ENCODE results near the gene SLC22A13. TPM values are rescaled to one million over a fixed set of nuclear protein-coding genes. Genes with fewer than 3 reads are reported as not detected.

SLC22A13 gene
- total and polyA plus RNA-seq, 2 experiments from 2014 or later: 0.13 to 0.66 TPM

DNA sequence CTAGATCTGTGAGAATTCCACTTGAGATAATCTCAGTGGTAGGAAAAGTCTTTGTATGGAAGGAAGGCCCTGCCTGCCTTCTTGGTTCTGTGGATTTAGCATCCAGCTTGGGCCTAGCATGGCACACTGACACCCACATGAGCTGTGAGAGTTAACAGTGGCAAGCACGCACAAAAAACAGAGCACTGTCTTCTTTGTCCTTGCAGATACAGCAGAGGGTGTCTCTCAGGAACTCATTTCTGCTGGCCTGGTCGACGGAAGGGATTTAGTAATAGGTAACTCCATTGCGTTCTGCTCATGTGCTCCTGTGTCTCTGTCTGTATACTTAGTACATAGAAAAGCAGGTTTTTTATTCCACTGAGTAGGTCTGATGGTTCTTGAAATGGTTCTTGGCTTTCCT, 14.4 kb upstream of the SLC22A13 start:
- no peaks in the 10 kb centered on the region for H3K27me3 ChIP-seq (ENCODE audit: insufficient read depth)
- H3F3A ChIP-seq (replicated peaks; ENCODE audit: low read depth): no peaks in the 10 kb centered on the region
- H3K27ac ChIP-seq (ENCODE audit: low read depth): no peak overlapping the region
- Mint-ChIP-seq H3K9me3 (no peaks in the 10 kb centered on the region), H3K27me3 (ENCODE audit: insufficient read depth, low read depth, poor library complexity) (no peaks in the 10 kb centered on the region), H3K4me1 (no peaks in the 10 kb centered on the region), H3K4me3 (no peak overlapping the region), H3K27ac (no peak overlapping the region), H3K36me3 (ENCODE audit: low read depth) (peaks cover 45% of the 10 kb centered on the region)
- H3K79me2 ChIP-seq (replicated peaks; ENCODE audit: insufficient read depth): no peaks in the 10 kb centered on the region
- DNase-seq (ENCODE audit: low spot score): no peak
- H2AFZ ChIP-seq: no peak overlapping the region
- peaks cover 8% of the 10 kb centered on the region; the same call in 1 of the 2 replicates for H4K20me1 ChIP-seq (replicated peaks; ENCODE audit: insufficient read depth)
- H3K4me3 ChIP-seq: no peak overlapping the region
- TF ChIP-seq, protein P1, sequence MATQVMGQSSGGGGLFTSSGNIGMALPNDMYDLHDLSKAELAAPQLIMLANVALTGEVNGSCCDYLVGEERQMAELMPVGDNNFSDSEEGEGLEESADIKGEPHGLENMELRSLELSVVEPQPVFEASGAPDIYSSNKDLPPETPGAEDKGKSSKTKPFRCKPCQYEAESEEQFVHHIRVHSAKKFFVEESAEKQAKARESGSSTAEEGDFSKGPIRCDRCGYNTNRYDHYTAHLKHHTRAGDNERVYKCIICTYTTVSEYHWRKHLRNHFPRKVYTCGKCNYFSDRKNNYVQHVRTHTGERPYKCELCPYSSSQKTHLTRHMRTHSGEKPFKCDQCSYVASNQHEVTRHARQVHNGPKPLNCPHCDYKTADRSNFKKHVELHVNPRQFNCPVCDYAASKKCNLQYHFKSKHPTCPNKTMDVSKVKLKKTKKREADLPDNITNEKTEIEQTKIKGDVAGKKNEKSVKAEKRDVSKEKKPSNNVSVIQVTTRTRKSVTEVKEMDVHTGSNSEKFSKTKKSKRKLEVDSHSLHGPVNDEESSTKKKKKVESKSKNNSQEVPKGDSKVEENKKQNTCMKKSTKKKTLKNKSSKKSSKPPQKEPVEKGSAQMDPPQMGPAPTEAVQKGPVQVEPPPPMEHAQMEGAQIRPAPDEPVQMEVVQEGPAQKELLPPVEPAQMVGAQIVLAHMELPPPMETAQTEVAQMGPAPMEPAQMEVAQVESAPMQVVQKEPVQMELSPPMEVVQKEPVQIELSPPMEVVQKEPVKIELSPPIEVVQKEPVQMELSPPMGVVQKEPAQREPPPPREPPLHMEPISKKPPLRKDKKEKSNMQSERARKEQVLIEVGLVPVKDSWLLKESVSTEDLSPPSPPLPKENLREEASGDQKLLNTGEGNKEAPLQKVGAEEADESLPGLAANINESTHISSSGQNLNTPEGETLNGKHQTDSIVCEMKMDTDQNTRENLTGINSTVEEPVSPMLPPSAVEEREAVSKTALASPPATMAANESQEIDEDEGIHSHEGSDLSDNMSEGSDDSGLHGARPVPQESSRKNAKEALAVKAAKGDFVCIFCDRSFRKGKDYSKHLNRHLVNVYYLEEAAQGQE (IDR thresholded peaks at IDR 0.05; ENCODE audit: unreplicated experiment): no peak
- TF ChIP-seq, protein P2, sequence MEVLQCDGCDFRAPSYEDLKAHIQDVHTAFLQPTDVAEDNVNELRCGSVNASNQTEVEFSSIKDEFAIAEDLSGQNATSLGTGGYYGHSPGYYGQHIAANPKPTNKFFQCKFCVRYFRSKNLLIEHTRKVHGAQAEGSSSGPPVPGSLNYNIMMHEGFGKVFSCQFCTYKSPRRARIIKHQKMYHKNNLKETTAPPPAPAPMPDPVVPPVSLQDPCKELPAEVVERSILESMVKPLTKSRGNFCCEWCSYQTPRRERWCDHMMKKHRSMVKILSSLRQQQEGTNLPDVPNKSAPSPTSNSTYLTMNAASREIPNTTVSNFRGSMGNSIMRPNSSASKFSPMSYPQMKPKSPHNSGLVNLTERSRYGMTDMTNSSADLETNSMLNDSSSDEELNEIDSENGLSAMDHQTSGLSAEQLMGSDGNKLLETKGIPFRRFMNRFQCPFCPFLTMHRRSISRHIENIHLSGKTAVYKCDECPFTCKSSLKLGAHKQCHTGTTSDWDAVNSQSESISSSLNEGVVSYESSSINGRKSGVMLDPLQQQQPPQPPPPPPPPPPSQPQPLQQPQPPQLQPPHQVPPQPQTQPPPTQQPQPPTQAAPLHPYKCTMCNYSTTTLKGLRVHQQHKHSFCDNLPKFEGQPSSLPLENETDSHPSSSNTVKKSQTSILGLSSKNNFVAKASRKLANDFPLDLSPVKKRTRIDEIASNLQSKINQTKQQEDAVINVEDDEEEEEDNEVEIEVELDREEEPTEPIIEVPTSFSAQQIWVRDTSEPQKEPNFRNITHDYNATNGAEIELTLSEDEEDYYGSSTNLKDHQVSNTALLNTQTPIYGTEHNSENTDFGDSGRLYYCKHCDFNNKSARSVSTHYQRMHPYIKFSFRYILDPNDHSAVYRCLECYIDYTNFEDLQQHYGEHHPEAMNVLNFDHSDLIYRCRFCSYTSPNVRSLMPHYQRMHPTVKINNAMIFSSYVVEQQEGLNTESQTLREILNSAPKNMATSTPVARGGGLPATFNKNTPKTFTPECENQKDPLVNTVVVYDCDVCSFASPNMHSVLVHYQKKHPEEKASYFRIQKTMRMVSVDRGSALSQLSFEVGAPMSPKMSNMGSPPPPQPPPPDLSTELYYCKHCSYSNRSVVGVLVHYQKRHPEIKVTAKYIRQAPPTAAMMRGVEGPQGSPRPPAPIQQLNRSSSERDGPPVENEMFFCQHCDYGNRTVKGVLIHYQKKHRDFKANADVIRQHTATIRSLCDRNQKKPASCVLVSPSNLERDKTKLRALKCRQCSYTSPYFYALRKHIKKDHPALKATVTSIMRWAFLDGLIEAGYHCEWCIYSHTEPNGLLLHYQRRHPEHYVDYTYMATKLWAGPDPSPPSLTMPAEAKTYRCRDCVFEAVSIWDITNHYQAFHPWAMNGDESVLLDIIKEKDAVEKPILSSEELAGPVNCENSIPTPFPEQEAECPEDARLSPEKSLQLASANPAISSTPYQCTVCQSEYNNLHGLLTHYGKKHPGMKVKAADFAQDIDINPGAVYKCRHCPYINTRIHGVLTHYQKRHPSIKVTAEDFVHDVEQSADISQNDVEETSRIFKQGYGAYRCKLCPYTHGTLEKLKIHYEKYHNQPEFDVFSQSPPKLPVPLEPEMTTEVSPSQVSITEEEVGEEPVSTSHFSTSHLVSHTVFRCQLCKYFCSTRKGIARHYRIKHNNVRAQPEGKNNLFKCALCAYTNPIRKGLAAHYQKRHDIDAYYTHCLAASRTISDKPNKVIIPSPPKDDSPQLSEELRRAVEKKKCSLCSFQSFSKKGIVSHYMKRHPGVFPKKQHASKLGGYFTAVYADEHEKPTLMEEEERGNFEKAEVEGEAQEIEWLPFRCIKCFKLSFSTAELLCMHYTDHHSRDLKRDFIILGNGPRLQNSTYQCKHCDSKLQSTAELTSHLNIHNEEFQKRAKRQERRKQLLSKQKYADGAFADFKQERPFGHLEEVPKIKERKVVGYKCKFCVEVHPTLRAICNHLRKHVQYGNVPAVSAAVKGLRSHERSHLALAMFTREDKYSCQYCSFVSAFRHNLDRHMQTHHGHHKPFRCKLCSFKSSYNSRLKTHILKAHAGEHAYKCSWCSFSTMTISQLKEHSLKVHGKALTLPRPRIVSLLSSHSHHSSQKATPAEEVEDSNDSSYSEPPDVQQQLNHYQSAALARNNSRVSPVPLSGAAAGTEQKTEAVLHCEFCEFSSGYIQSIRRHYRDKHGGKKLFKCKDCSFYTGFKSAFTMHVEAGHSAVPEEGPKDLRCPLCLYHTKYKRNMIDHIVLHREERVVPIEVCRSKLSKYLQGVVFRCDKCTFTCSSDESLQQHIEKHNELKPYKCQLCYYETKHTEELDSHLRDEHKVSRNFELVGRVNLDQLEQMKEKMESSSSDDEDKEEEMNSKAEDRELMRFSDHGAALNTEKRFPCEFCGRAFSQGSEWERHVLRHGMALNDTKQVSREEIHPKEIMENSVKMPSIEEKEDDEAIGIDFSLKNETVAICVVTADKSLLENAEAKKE (CRISPR knock-in tag; IDR thresholded peaks at IDR 0.05): no peak
- no peak for TF ChIP-seq CREB1 (CRISPR knock-in tag; IDR thresholded peaks at IDR 0.05; ENCODE audit: low read depth)
- TF ChIP-seq ZNF114 (CRISPR knock-in tag; IDR thresholded peaks at IDR 0.05): no peak
- no peak for TF ChIP-seq EZH2 (IDR thresholded peaks at IDR 0.05; ENCODE audit: low read depth, unreplicated experiment)
- no peak for TF ChIP-seq NANOG (IDR thresholded peaks at IDR 0.05; ENCODE audit: borderline replicate concordance)
- TF ChIP-seq ZNF331 (CRISPR knock-in tag; IDR thresholded peaks at IDR 0.05; ENCODE audit: low read depth): no peak
- no peak overlapping the region for H3K4me2 ChIP-seq
- H3K9me2 ChIP-seq (ENCODE audit: insufficient read depth): no peaks in the 10 kb centered on the region
- no peaks in the 10 kb centered on the region for H3K4me1 ChIP-seq (ENCODE audit: insufficient read depth)
- ATAC-seq: no peak
- H3K36me3 ChIP-seq (ENCODE audit: insufficient read depth): peaks cover 32% of the 10 kb centered on the region
